H1 (cell line): ENCODE data around the gene PLIN4. TPM values are rescaled to one million over a fixed set of nuclear protein-coding genes. Genes with fewer than 3 reads are reported as not detected.

Experiments used
- CTCF ChIA-PET: fragments of 300-600 bp; sonication (Branson Sonifier 250); formaldehyde crosslinking; loops from one replicate; lab custom pipeline; 2021; ENCODE audit not compliant: partially characterized antibody; lab: Charles Lee
- POLR2A ChIA-PET: fragments of 300-600 bp; sonication (Branson Sonifier 250); formaldehyde crosslinking; loops from one replicate; lab custom pipeline; 2021; ENCODE audit warnings: inconsistent platforms; ENCODE audit not compliant: partially characterized antibody; lab: Charles Lee
- DNase-seq, 2 experiments: peaks; one replicate each; pipeline versions ENCODE4 v3.0.0 to v3.0.0-alpha.2; 2010 to 2022; ENCODE audit warnings: low spot score in 2 of 2, low read depth in 1 of 2, mixed read lengths in 1 of 2
- FAIRE-seq: peaks from 2 replicates; lab custom pipeline; 2011; peaks lifted over from hg19 to GRCh38; lab: Jason Lieb, UNC
- H2AFZ ChIP-seq: 2 replicates; pipeline ENCODE4 v1.8.1; 2012; ENCODE audit warnings: low read length, inconsistent platforms
- H2AK5ac ChIP-seq: 2 replicates; pipeline ENCODE4 v1.6.1; 2013; ENCODE audit warnings: low read depth, low read length
- H2BK120ac ChIP-seq: replicated peaks from 2 replicates; pipeline ENCODE3; 2013; ENCODE audit warnings: low read depth, low read length, inconsistent platforms
- H2BK12ac ChIP-seq: 2 replicates; pipeline ENCODE4 v1.6.1; 2013; ENCODE audit warnings: low read depth, low read length
- H2BK15ac ChIP-seq: 2 replicates; pipeline ENCODE4 v1.6.1; 2013; ENCODE audit warnings: low read length
- H2BK20ac ChIP-seq: 2 replicates; pipeline ENCODE4 v1.6.1; 2013; ENCODE audit warnings: low read length
- H2BK5ac ChIP-seq: 2 replicates; pipeline ENCODE4 v1.6.1; 2013; ENCODE audit warnings: low read depth, low read length
- H3K14ac ChIP-seq: 2 replicates; pipeline ENCODE4 v1.6.1; 2013; ENCODE audit warnings: inconsistent platforms; ENCODE audit not compliant: insufficient read length
- H3K18ac ChIP-seq: 2 replicates; pipeline ENCODE4 v1.6.1; 2013; ENCODE audit warnings: low read length; ENCODE audit errors: extremely low read depth
- H3K23ac ChIP-seq: 2 replicates; pipeline ENCODE4 v1.6.1; 2013; ENCODE audit warnings: inconsistent platforms; ENCODE audit not compliant: insufficient read length
- H3K23me2 ChIP-seq: 2 replicates; pipeline ENCODE4 v1.6.1; 2013; ENCODE audit warnings: low read depth, low read length
- H3K27ac ChIP-seq: 2 replicates; pipeline ENCODE4 v1.6.1; 2011; ENCODE audit warnings: low read depth, low read length, inconsistent platforms
- H3K27me3 ChIP-seq, 4 experiments: replicated peaks in 1 of 4; 1 replicate in 1 of 4; 2 replicates in 3 of 4; pipeline versions ENCODE4 v1.6.1 to v1.8.1; 2011 to 2013; ENCODE audit warnings: low read length in 3 of 4, mild to moderate bottlenecking in 3 of 4, inconsistent platforms in 2 of 4, mixed read lengths in 2 of 4, moderate library complexity in 1 of 4; ENCODE audit not compliant: control insufficient read depth in 3 of 4, insufficient read depth in 3 of 4; ENCODE audit errors: extremely low read depth in 1 of 4
- H3K36me3 ChIP-seq, 4 experiments: 2 replicates each; pipeline versions ENCODE4 v1.6.1 to v1.8.1; 2011 to 2013; ENCODE audit warnings: mild to moderate bottlenecking in 4 of 4, low read length in 3 of 4, moderate library complexity in 2 of 4, control low read depth in 1 of 4, inconsistent platforms in 1 of 4; ENCODE audit not compliant: insufficient read depth in 4 of 4, control insufficient read depth in 2 of 4
- H3K4ac ChIP-seq: replicated peaks from 2 replicates; pipeline ENCODE3; 2013; ENCODE audit warnings: low read length, low read depth, mixed read lengths, inconsistent platforms; ENCODE audit not compliant: insufficient read length
- H3K4me1 ChIP-seq, 4 experiments: replicated peaks in 1 of 4; 1 replicate in 1 of 4; 2 replicates in 3 of 4; pipeline versions ENCODE4 v1.6.1 to v1.8.1; 2011 to 2013; ENCODE audit warnings: low read length in 3 of 4, inconsistent platforms in 2 of 4, mixed read lengths in 1 of 4; ENCODE audit not compliant: insufficient read depth in 4 of 4, control insufficient read depth in 3 of 4
- H3K4me2 ChIP-seq, 2 experiments: 2 replicates each; pipeline versions ENCODE4 v1.6.1 to v1.8.1; 2011 to 2013; ENCODE audit warnings: low read depth in 2 of 2, low read length in 2 of 2, control low read depth in 1 of 2, inconsistent platforms in 1 of 2, mild to moderate bottlenecking in 1 of 2; ENCODE audit not compliant: insufficient read depth in 1 of 2
- H3K4me3 ChIP-seq, 4 experiments: fragments of 200-600, 300-600 bp in 1 of 4; sonication (generic), shearing (Covaris generic), sonication (Bioruptor Twin) in 1 of 4; 2 replicates each; pipeline versions ENCODE4 v1.5.1 to v1.8.1; 2011 to 2016; ENCODE audit warnings: low read length in 4 of 4, low read depth in 3 of 4, control low read depth in 2 of 4, inconsistent platforms in 2 of 4, mild to moderate bottlenecking in 2 of 4, mixed read lengths in 1 of 4, moderate library complexity in 1 of 4; ENCODE audit not compliant: insufficient read depth in 2 of 4; ENCODE audit errors: extremely low read depth in 1 of 4
- H3K56ac ChIP-seq: replicated peaks from 2 replicates; pipeline ENCODE3; 2013; ENCODE audit warnings: low read depth, mild to moderate bottlenecking, mixed read lengths, low read length, inconsistent platforms; ENCODE audit not compliant: insufficient read length
- H3K79me1 ChIP-seq: 2 replicates; pipeline ENCODE4 v1.6.1; 2013; ENCODE audit warnings: low read depth, low read length, control low read depth
- H3K79me2 ChIP-seq, 2 experiments: 2 replicates each; pipeline versions ENCODE4 v1.6.1 to v1.8.1; 2012 to 2013; ENCODE audit warnings: low read length in 2 of 2, mild to moderate bottlenecking in 2 of 2, inconsistent platforms in 1 of 2; ENCODE audit not compliant: insufficient read depth in 2 of 2, control insufficient read depth in 1 of 2
- H3K9ac ChIP-seq, 4 experiments: replicated peaks in 1 of 4; 1 replicate in 1 of 4; 2 replicates in 3 of 4; pipeline versions ENCODE4 v1.6.1 to v1.8.1; 2011 to 2013; ENCODE audit warnings: low read depth in 3 of 4, low read length in 3 of 4, control low read depth in 2 of 4, mild to moderate bottlenecking in 2 of 4, moderate library complexity in 2 of 4, inconsistent platforms in 1 of 4; ENCODE audit errors: extremely low read depth in 1 of 4
- H3K9me3 ChIP-seq, 2 experiments: 2 replicates each; pipeline versions ENCODE4 v1.6.1 to v1.8.1; 2012 to 2013; ENCODE audit warnings: mild to moderate bottlenecking in 2 of 2, moderate library complexity in 2 of 2, control low read depth in 1 of 2, inconsistent platforms in 1 of 2, low read depth in 1 of 2, low read length in 1 of 2, mixed read lengths in 1 of 2; ENCODE audit not compliant: insufficient read depth in 2 of 2
- H4K20me1 ChIP-seq, 2 experiments: replicated peaks in 1 of 2; 2 replicates each; pipeline versions ENCODE3 to v1.8.1; 2011 to 2013; ENCODE audit warnings: inconsistent platforms in 2 of 2, low read length in 2 of 2, mild to moderate bottlenecking in 1 of 2; ENCODE audit not compliant: insufficient read depth in 2 of 2, control insufficient read depth in 1 of 2
- H4K5ac ChIP-seq: 2 replicates; pipeline ENCODE4 v1.6.1; 2013; ENCODE audit warnings: low read length, low read depth, mixed read lengths, inconsistent platforms; ENCODE audit not compliant: insufficient read length
- H4K8ac ChIP-seq: 2 replicates; pipeline ENCODE4 v1.8.0; 2013; ENCODE audit warnings: mild to moderate bottlenecking, moderate library complexity, low read length, inconsistent platforms; ENCODE audit not compliant: insufficient read depth; ENCODE audit errors: extremely low read depth
- H4K91ac ChIP-seq: replicated peaks from 2 replicates; pipeline ENCODE3; 2013; ENCODE audit warnings: low read length, mixed read lengths, inconsistent platforms; ENCODE audit not compliant: insufficient read length
- SP4 ChIP-seq: IDR thresholded peaks from 2 replicates; pipeline ENCODE4 v1.6.1; 2012; ENCODE audit warnings: low read length, inconsistent platforms
- TEAD4 ChIP-seq: IDR thresholded peaks from 2 replicates; pipeline ENCODE4 v1.6.1; 2012; ENCODE audit warnings: low read depth, low read length, inconsistent platforms, mixed read lengths
- WGBS, 2 experiments: shearing (Covaris generic) in 1 of 2; methylation state at CpG; one replicate each; pipeline versions ENCODE4 v1.1.6 to v1.1.7; 2013 to 2015; ENCODE audit warnings: low lambda C conversion rate in 2 of 2, mixed read lengths in 2 of 2, inconsistent platforms in 1 of 2, low coverage in 1 of 2, missing lambda C conversion rate in 1 of 2; ENCODE audit not compliant: insufficient replicate concordance in 2 of 2, insufficient coverage in 1 of 2, insufficient read length in 1 of 2; ENCODE audit errors: extremely low coverage in 1 of 2, missing lambda C conversion rate in 1 of 2; 5-methylcytosine and 5-hydroxymethylcytosine counted together
- polyA plus RNA-seq, 7 experiments: library from polyadenylated mRNA; depleted of rRNA in 3 of 7; stranded (reverse) in 5 of 7; unstranded in 2 of 7; fragments of >200 nt in 5 of 7; fragments of 200-250 nt in 2 of 7; gene quantifications; 1 replicate in 5 of 7; 2 replicates in 1 of 7; 4 replicates in 1 of 7; pipeline versions ENCODE4 v1.2.1 to v1.2.3, GENCODE V29; 2011 to 2013; ENCODE audit warnings: missing spikeins in 2 of 7, mixed read lengths in 2 of 7
- total RNA-seq: library from RNA; stranded (reverse); fragmentation: NEBNext Ultra II Directional; extraction: Animal tissue kit (Norgen Biotek cat#: 25700); gene quantifications from 2 replicates; pipeline ENCODE4 v1.2.1, GENCODE V29; 2021

The PLIN4 gene
- total and polyA plus RNA-seq, 2 of the 8 experiments (the other 6 are each of a cell fraction or from before 2014, with no cell fraction given), result 0.35 to 0.45 TPM

GRCh38 chr19:4473763-4474513 lies 44.3 kb downstream of the PLIN4 start:
- TF ChIP-seq TEAD4 (peak; percentile 26; the same call in 1 of the 2 replicates), SP4 (no peak)
- Histone ChIP-seq H3K4me2 (peak overlapping the region; percentile 81 to 95), H2AK5ac (no peak overlapping the region), H3K56ac (peak overlapping the region; percentile 73), H3K9me3 (no peaks in the 10 kb centered on the region), H2AFZ (peak overlapping the region; percentile 76), H3K36me3 (peaks cover 8 to 27% (median 17%) of the 10 kb centered on the region in 4 experiments; a peak in 7 of 8 replicates), H4K5ac (peak overlapping the region; percentile 64), H3K4ac (peak overlapping the region; percentile 75), H3K23me2 (peaks cover 22% of the 10 kb centered on the region), H3K9ac (peak overlapping the region in 3 of 4 experiments; percentile 36 to 54 (median 45); a peak in 6 of 7 replicates), H2BK12ac (no peak overlapping the region), H2BK15ac (no peak overlapping the region), H2BK20ac (no peak overlapping the region), H3K18ac (no peak overlapping the region), H4K91ac (no peak overlapping the region), H3K27me3 (no peaks in the 10 kb centered on the region; a peak in 1 of 7 replicates), H3K14ac (no peak overlapping the region), H3K4me3 (peak overlapping the region; percentile 69 to 99 (median 74)), H3K4me1 (peaks cover 0 to 16% (median 11%) of the 10 kb centered on the region in 4 experiments; a peak in 5 of 7 replicates), H3K27ac (peak overlapping the region; percentile 43; the same call in 1 of the 2 replicates), H4K20me1 (peaks cover 0 to 15% of the 10 kb centered on the region in 2 experiments), H3K79me1 (peaks cover 17% of the 10 kb centered on the region; the same call in 1 of the 2 replicates), H4K8ac (no peak overlapping the region), H2BK5ac (peak overlapping the region; percentile 63; the same call in 1 of the 2 replicates), H3K23ac (no peak overlapping the region), H3K79me2 (peaks cover 14 to 35% of the 10 kb centered on the region in 2 experiments; a peak in 3 of 4 replicates), H2BK120ac (no peak overlapping the region)
- ChIA-PET POLR2A (interaction anchor here (0.5 to 1.8 kb wide), 18 partner anchors 9 to 260 kb away, joined by 3 to 6 read pairs (median 3); partner anchors contain the start of genes PLIN4 and PLIN5), CTCF (interaction anchor here (0.9 to 2.1 kb wide), 8 partner anchors 20 to 552 kb away, joined by 3 to 5 read pairs (median 4); no protein-coding TSS in a partner anchor)
- FAIRE-seq (no peak), DNase-seq (peak in 1 of 2 experiments; percentile 52)
- 23% methylated on average over 18 of the region's 23 CpGs; no CpG with 5 or more reads in 1 of the 2 experiments for WGBS, 2 experiments
